H1 (cell line): ENCODE measurements around the gene HIVEP3. TPM values are rescaled to one million over a fixed set of nuclear protein-coding genes. Genes with fewer than 3 reads are reported as not detected.

Source experiments
- CTCF ChIA-PET: fragments of 300-600 bp; sonication (Branson Sonifier 250); formaldehyde crosslinking; loops from one replicate; lab custom pipeline; 2021; ENCODE audit not compliant: partially characterized antibody; lab: Charles Lee
- POLR2A ChIA-PET: fragments of 300-600 bp; sonication (Branson Sonifier 250); formaldehyde crosslinking; loops from one replicate; lab custom pipeline; 2021; ENCODE audit warnings: inconsistent platforms; ENCODE audit not compliant: partially characterized antibody; lab: Charles Lee
- DNase-seq, 2 experiments: peaks; one replicate each; pipeline versions ENCODE4 v3.0.0 to v3.0.0-alpha.2; 2010 to 2022; ENCODE audit warnings: low spot score in 2 of 2, low read depth in 1 of 2, mixed read lengths in 1 of 2
- FAIRE-seq: peaks from 2 replicates; lab custom pipeline; 2011; peaks lifted over from hg19 to GRCh38; lab: Jason Lieb, UNC
- H2AFZ ChIP-seq: 2 replicates; pipeline ENCODE4 v1.8.1; 2012; ENCODE audit warnings: low read length, inconsistent platforms
- H2AK5ac ChIP-seq: 2 replicates; pipeline ENCODE4 v1.6.1; 2013; ENCODE audit warnings: low read depth, low read length
- H2BK120ac ChIP-seq: replicated peaks from 2 replicates; pipeline ENCODE3; 2013; ENCODE audit warnings: low read depth, low read length, inconsistent platforms
- H2BK12ac ChIP-seq: 2 replicates; pipeline ENCODE4 v1.6.1; 2013; ENCODE audit warnings: low read depth, low read length
- H2BK15ac ChIP-seq: 2 replicates; pipeline ENCODE4 v1.6.1; 2013; ENCODE audit warnings: low read length
- H2BK20ac ChIP-seq: 2 replicates; pipeline ENCODE4 v1.6.1; 2013; ENCODE audit warnings: low read length
- H2BK5ac ChIP-seq: 2 replicates; pipeline ENCODE4 v1.6.1; 2013; ENCODE audit warnings: low read depth, low read length
- H3K14ac ChIP-seq: 2 replicates; pipeline ENCODE4 v1.6.1; 2013; ENCODE audit warnings: inconsistent platforms; ENCODE audit not compliant: insufficient read length
- H3K18ac ChIP-seq: 2 replicates; pipeline ENCODE4 v1.6.1; 2013; ENCODE audit warnings: low read length; ENCODE audit errors: extremely low read depth
- H3K23ac ChIP-seq: 2 replicates; pipeline ENCODE4 v1.6.1; 2013; ENCODE audit warnings: inconsistent platforms; ENCODE audit not compliant: insufficient read length
- H3K23me2 ChIP-seq: 2 replicates; pipeline ENCODE4 v1.6.1; 2013; ENCODE audit warnings: low read depth, low read length
- H3K27ac ChIP-seq: 2 replicates; pipeline ENCODE4 v1.6.1; 2011; ENCODE audit warnings: low read depth, low read length, inconsistent platforms
- H3K27me3 ChIP-seq, 4 experiments: replicated peaks in 1 of 4; 1 replicate in 1 of 4; 2 replicates in 3 of 4; pipeline versions ENCODE4 v1.6.1 to v1.8.1; 2011 to 2013; ENCODE audit warnings: low read length in 3 of 4, mild to moderate bottlenecking in 3 of 4, inconsistent platforms in 2 of 4, mixed read lengths in 2 of 4, moderate library complexity in 1 of 4; ENCODE audit not compliant: control insufficient read depth in 3 of 4, insufficient read depth in 3 of 4; ENCODE audit errors: extremely low read depth in 1 of 4
- H3K36me3 ChIP-seq, 4 experiments: 2 replicates each; pipeline versions ENCODE4 v1.6.1 to v1.8.1; 2011 to 2013; ENCODE audit warnings: mild to moderate bottlenecking in 4 of 4, low read length in 3 of 4, moderate library complexity in 2 of 4, control low read depth in 1 of 4, inconsistent platforms in 1 of 4; ENCODE audit not compliant: insufficient read depth in 4 of 4, control insufficient read depth in 2 of 4
- H3K4ac ChIP-seq: replicated peaks from 2 replicates; pipeline ENCODE3; 2013; ENCODE audit warnings: low read length, low read depth, mixed read lengths, inconsistent platforms; ENCODE audit not compliant: insufficient read length
- H3K4me1 ChIP-seq, 4 experiments: replicated peaks in 1 of 4; 1 replicate in 1 of 4; 2 replicates in 3 of 4; pipeline versions ENCODE4 v1.6.1 to v1.8.1; 2011 to 2013; ENCODE audit warnings: low read length in 3 of 4, inconsistent platforms in 2 of 4, mixed read lengths in 1 of 4; ENCODE audit not compliant: insufficient read depth in 4 of 4, control insufficient read depth in 3 of 4
- H3K4me2 ChIP-seq, 2 experiments: 2 replicates each; pipeline versions ENCODE4 v1.6.1 to v1.8.1; 2011 to 2013; ENCODE audit warnings: low read depth in 2 of 2, low read length in 2 of 2, control low read depth in 1 of 2, inconsistent platforms in 1 of 2, mild to moderate bottlenecking in 1 of 2; ENCODE audit not compliant: insufficient read depth in 1 of 2
- H3K4me3 ChIP-seq, 4 experiments: fragments of 200-600, 300-600 bp in 1 of 4; sonication (generic), shearing (Covaris generic), sonication (Bioruptor Twin) in 1 of 4; 2 replicates each; pipeline versions ENCODE4 v1.5.1 to v1.8.1; 2011 to 2016; ENCODE audit warnings: low read length in 4 of 4, low read depth in 3 of 4, control low read depth in 2 of 4, inconsistent platforms in 2 of 4, mild to moderate bottlenecking in 2 of 4, mixed read lengths in 1 of 4, moderate library complexity in 1 of 4; ENCODE audit not compliant: insufficient read depth in 2 of 4; ENCODE audit errors: extremely low read depth in 1 of 4
- H3K56ac ChIP-seq: replicated peaks from 2 replicates; pipeline ENCODE3; 2013; ENCODE audit warnings: low read depth, mild to moderate bottlenecking, mixed read lengths, low read length, inconsistent platforms; ENCODE audit not compliant: insufficient read length
- H3K79me1 ChIP-seq: 2 replicates; pipeline ENCODE4 v1.6.1; 2013; ENCODE audit warnings: low read depth, low read length, control low read depth
- H3K79me2 ChIP-seq, 2 experiments: 2 replicates each; pipeline versions ENCODE4 v1.6.1 to v1.8.1; 2012 to 2013; ENCODE audit warnings: low read length in 2 of 2, mild to moderate bottlenecking in 2 of 2, inconsistent platforms in 1 of 2; ENCODE audit not compliant: insufficient read depth in 2 of 2, control insufficient read depth in 1 of 2
- H3K9ac ChIP-seq, 4 experiments: replicated peaks in 1 of 4; 1 replicate in 1 of 4; 2 replicates in 3 of 4; pipeline versions ENCODE4 v1.6.1 to v1.8.1; 2011 to 2013; ENCODE audit warnings: low read depth in 3 of 4, low read length in 3 of 4, control low read depth in 2 of 4, mild to moderate bottlenecking in 2 of 4, moderate library complexity in 2 of 4, inconsistent platforms in 1 of 4; ENCODE audit errors: extremely low read depth in 1 of 4
- H3K9me3 ChIP-seq, 2 experiments: 2 replicates each; pipeline versions ENCODE4 v1.6.1 to v1.8.1; 2012 to 2013; ENCODE audit warnings: mild to moderate bottlenecking in 2 of 2, moderate library complexity in 2 of 2, control low read depth in 1 of 2, inconsistent platforms in 1 of 2, low read depth in 1 of 2, low read length in 1 of 2, mixed read lengths in 1 of 2; ENCODE audit not compliant: insufficient read depth in 2 of 2
- H4K20me1 ChIP-seq, 2 experiments: replicated peaks in 1 of 2; 2 replicates each; pipeline versions ENCODE3 to v1.8.1; 2011 to 2013; ENCODE audit warnings: inconsistent platforms in 2 of 2, low read length in 2 of 2, mild to moderate bottlenecking in 1 of 2; ENCODE audit not compliant: insufficient read depth in 2 of 2, control insufficient read depth in 1 of 2
- H4K5ac ChIP-seq: 2 replicates; pipeline ENCODE4 v1.6.1; 2013; ENCODE audit warnings: low read length, low read depth, mixed read lengths, inconsistent platforms; ENCODE audit not compliant: insufficient read length
- H4K8ac ChIP-seq: 2 replicates; pipeline ENCODE4 v1.8.0; 2013; ENCODE audit warnings: mild to moderate bottlenecking, moderate library complexity, low read length, inconsistent platforms; ENCODE audit not compliant: insufficient read depth; ENCODE audit errors: extremely low read depth
- H4K91ac ChIP-seq: replicated peaks from 2 replicates; pipeline ENCODE3; 2013; ENCODE audit warnings: low read length, mixed read lengths, inconsistent platforms; ENCODE audit not compliant: insufficient read length
- BACH1 ChIP-seq: IDR thresholded peaks from 2 replicates; pipeline ENCODE4 v1.6.1; 2012; ENCODE audit warnings: low read length, improper control_type of control experiment
- BCL11A ChIP-seq, 2 experiments: IDR thresholded peaks; one replicate each; pipeline ENCODE4 v1.6.1; 2011; ENCODE audit warnings: low read depth in 2 of 2, low read length in 2 of 2, mild to moderate bottlenecking in 2 of 2
- EP300 ChIP-seq, 2 experiments: IDR thresholded peaks; 1 replicate in 1 of 2; 2 replicates in 1 of 2; pipeline ENCODE4 v1.6.1; 2011 to 2012; ENCODE audit warnings: low read depth in 2 of 2, low read length in 2 of 2, mild to moderate bottlenecking in 2 of 2, borderline replicate concordance in 1 of 2, inconsistent platforms in 1 of 2, moderate library complexity in 1 of 2
- GABPA ChIP-seq: IDR thresholded peaks from 2 replicates; pipeline ENCODE4 v1.6.1; 2011; ENCODE audit warnings: mild to moderate bottlenecking, low read length, moderate library complexity, borderline replicate concordance; ENCODE audit not compliant: insufficient read depth
- MAFK ChIP-seq: IDR thresholded peaks from 2 replicates; pipeline ENCODE4 v1.6.1; 2012; ENCODE audit warnings: low read depth, mild to moderate bottlenecking, improper control_type of control experiment, low read length
- NANOG ChIP-seq: IDR thresholded peaks from 2 replicates; pipeline ENCODE4 v1.6.1; 2011; ENCODE audit warnings: low read length, low read depth, mild to moderate bottlenecking, inconsistent platforms; ENCODE audit not compliant: insufficient read depth, poor library complexity, severe bottlenecking
- POU5F1 ChIP-seq: IDR thresholded peaks from 2 replicates; pipeline ENCODE4 v1.6.1; 2011; ENCODE audit warnings: low read depth, mild to moderate bottlenecking, low read length, moderate library complexity
- RAD21 ChIP-seq, 2 experiments: IDR thresholded peaks in 1 of 2; conservative IDR thresholded peaks in 1 of 2; 2 replicates each; pipeline ENCODE4 v1.6.1; 2011; ENCODE audit warnings: low read depth in 2 of 2, low read length in 2 of 2, improper control_type of control experiment in 1 of 2, inconsistent platforms in 1 of 2, mild to moderate bottlenecking in 1 of 2, moderate library complexity in 1 of 2
- RXRA ChIP-seq: IDR thresholded peaks from 2 replicates; pipeline ENCODE4 v1.6.1; 2011; ENCODE audit warnings: low read depth, mild to moderate bottlenecking, low read length, moderate library complexity; ENCODE audit not compliant: insufficient read depth
- SP1 ChIP-seq: IDR thresholded peaks from 2 replicates; pipeline ENCODE4 v1.6.1; 2011; ENCODE audit warnings: low read depth, low read length
- TAF1 ChIP-seq: IDR thresholded peaks from 2 replicates; pipeline ENCODE4 v1.6.1; 2011; ENCODE audit warnings: mild to moderate bottlenecking, low read depth, low read length
- TEAD4 ChIP-seq: IDR thresholded peaks from 2 replicates; pipeline ENCODE4 v1.6.1; 2012; ENCODE audit warnings: low read depth, low read length, inconsistent platforms, mixed read lengths
- WGBS, 2 experiments: shearing (Covaris generic) in 1 of 2; methylation state at CpG; one replicate each; pipeline versions ENCODE4 v1.1.6 to v1.1.7; 2013 to 2015; ENCODE audit warnings: low lambda C conversion rate in 2 of 2, mixed read lengths in 2 of 2, inconsistent platforms in 1 of 2, low coverage in 1 of 2, missing lambda C conversion rate in 1 of 2; ENCODE audit not compliant: insufficient replicate concordance in 2 of 2, insufficient coverage in 1 of 2, insufficient read length in 1 of 2; ENCODE audit errors: extremely low coverage in 1 of 2, missing lambda C conversion rate in 1 of 2; 5-methylcytosine and 5-hydroxymethylcytosine counted together
- polyA plus RNA-seq, 7 experiments: library from polyadenylated mRNA; depleted of rRNA in 3 of 7; stranded (reverse) in 5 of 7; unstranded in 2 of 7; fragments of >200 nt in 5 of 7; fragments of 200-250 nt in 2 of 7; gene quantifications; 1 replicate in 5 of 7; 2 replicates in 1 of 7; 4 replicates in 1 of 7; pipeline versions ENCODE4 v1.2.1 to v1.2.3, GENCODE V29; 2011 to 2013; ENCODE audit warnings: missing spikeins in 2 of 7, mixed read lengths in 2 of 7
- total RNA-seq: library from RNA; stranded (reverse); fragmentation: NEBNext Ultra II Directional; extraction: Animal tissue kit (Norgen Biotek cat#: 25700); gene quantifications from 2 replicates; pipeline ENCODE4 v1.2.1, GENCODE V29; 2021

The HIVEP3 gene
- total and polyA plus RNA-seq, 2 of the 8 experiments (the other 6 are each of a cell fraction or from before 2014, with no cell fraction given): 0.24 to 0.69 TPM

DNA sequence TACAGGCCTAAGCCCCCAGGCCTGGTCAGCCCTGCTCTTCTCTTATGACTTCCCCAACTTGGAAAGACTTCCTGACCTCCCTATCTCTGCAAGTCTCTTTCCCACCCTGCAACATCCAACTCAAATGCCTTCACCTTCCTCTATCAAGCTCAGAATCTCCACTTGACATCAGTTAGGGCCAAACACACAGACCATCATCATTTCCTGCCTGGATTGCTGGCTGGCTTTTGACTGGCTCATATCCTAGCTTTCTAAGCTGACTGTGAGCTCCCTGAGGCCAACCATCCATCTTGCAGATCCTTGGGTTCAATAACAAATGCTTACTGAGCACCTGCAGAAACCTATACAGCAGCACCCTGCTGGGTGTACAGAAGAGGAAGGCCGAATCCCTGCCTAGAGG, 296.9 kb downstream of the HIVEP3 start:
- H3K23ac ChIP-seq: no peak overlapping the region
- 65% methylated on average over 1 of the region's 1 CpG; no CpG with 5 or more reads in 1 of the 2 experiments for WGBS, 2 experiments
- DNase-seq (peak in 1 of 2 experiments; percentile 24), FAIRE-seq (no peak)
- POLR2A ChIA-PET: interaction anchor here (2.1 kb wide), 1 partner anchor 9 kb away, joined by 5 read pairs; no protein-coding TSS in a partner anchor
- CTCF ChIA-PET: interaction anchor here (1.0 to 2.3 kb wide), 5 partner anchors 9 to 158 kb away, joined by 3 to 6 read pairs (median 4); no protein-coding TSS in a partner anchor
- no peak for TF ChIP-seq MAFK
- no peak for TF ChIP-seq BCL11A (IDR thresholded peaks at IDR 0.05; ENCODE audit: low read depth in 2 of 2, low read length in 2 of 2)
- TF ChIP-seq RXRA: no peak
- TF ChIP-seq POU5F1: no peak
- no peak for TF ChIP-seq TAF1
- no peak for TF ChIP-seq BACH1
- no peak for TF ChIP-seq GABPA
- TF ChIP-seq NANOG: no peak
- TF ChIP-seq EP300 (IDR thresholded peaks at IDR 0.05; ENCODE audit: borderline replicate concordance in 1 of 2, low read depth in 2 of 2, low read length in 2 of 2): no peak
- no peak for TF ChIP-seq RAD21 (IDR thresholded peaks at IDR 0.05 in 1 of 2, conservative IDR thresholded peaks at IDR 0.05 in 1 of 2; ENCODE audit: low read depth in 2 of 2, low read length in 2 of 2)
- no peak for TF ChIP-seq TEAD4
- TF ChIP-seq SP1: no peak
- no peaks in the 10 kb centered on the region for H3K9me3 ChIP-seq
- no peaks in the 10 kb centered on the region for H4K20me1 ChIP-seq
- H3K14ac ChIP-seq: no peak overlapping the region
- H3K79me1 ChIP-seq: no peaks in the 10 kb centered on the region
- no peak overlapping the region for H3K4ac ChIP-seq
- H3K4me1 ChIP-seq: peaks cover 2 to 11% (median 6%) of the 10 kb centered on the region in 4 experiments; a peak in 5 of 7 replicates
- no peak overlapping the region for H4K5ac ChIP-seq
- H3K56ac ChIP-seq: no peak overlapping the region
- H4K91ac ChIP-seq: no peak overlapping the region
- H4K8ac ChIP-seq: no peak overlapping the region
- no peak overlapping the region for H2BK120ac ChIP-seq
- no peak overlapping the region for H3K4me2 ChIP-seq
- 0 out of 2 replicates have a peak overlapping the region, but pooled peaks have one; percentile 3 for H2BK12ac ChIP-seq
- H3K9ac ChIP-seq: no peak overlapping the region
- H3K79me2 ChIP-seq: no peaks in the 10 kb centered on the region
- H3K36me3 ChIP-seq: no peaks in the 10 kb centered on the region
- no peaks in the 10 kb centered on the region; a peak in 2 of 7 replicates for H3K27me3 ChIP-seq
- H2BK20ac ChIP-seq: peak overlapping the region; percentile 13; the same call in 1 of the 2 replicates
- H2BK15ac ChIP-seq: no peak overlapping the region
- no peak overlapping the region for H3K4me3 ChIP-seq
- no peak overlapping the region for H2AK5ac ChIP-seq
- no peak overlapping the region for H2AFZ ChIP-seq
- H3K27ac ChIP-seq: no peak overlapping the region
- H3K23me2 ChIP-seq: no peaks in the 10 kb centered on the region
- H2BK5ac ChIP-seq: no peak overlapping the region
- H3K18ac ChIP-seq: no peak overlapping the region
